NCI-H510A treated with DMSO at 0.1 percent for 48 hours (cell line): ENCODE measurements around the gene CREB3.

Source experiments
- DNase-seq: peaks from one replicate; lab custom pipeline; 2025; lab: John Stamatoyannopoulos, UW

Gene CREB3

DNA sequence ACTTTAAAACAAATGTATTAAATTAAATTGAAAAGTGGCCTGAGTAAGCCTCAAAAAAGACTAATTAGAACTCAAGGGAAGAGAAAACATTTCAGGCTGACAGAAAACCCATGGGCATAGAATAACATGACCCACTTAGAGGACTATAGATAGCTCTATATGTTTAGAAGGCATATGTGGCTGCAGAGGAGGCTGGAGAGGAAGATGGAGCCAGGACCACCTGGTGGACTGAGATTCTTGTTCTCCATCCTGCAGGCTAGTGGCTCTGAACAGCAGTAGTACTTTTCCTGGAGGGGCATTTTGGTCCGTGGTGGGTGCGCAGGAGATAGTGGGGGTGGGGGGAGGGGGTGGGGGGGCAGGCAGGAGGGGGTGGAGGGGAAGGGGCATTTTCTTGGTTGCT, 48.6 kb downstream of the CREB3 start:
- DNase-seq, result no peak

DNA sequence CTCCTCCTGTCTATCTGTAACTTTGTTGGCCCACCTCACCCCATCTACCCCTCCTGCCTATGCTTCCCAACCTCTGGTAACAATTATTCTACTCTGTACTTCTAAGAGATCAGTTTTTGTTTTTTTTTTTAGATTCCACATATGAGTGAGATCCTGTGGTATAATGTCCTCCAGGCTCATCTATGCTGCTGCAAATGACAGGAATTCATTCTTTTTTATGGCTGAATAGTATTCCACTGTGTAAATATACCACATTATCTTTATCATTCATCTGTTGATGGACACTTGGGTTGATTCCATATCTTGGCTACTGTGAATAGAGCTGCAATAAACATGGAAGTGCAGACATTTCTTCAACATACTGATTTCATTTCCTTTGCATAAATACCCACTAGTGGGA, 51.0 kb downstream of the CREB3 start:
- DNase-seq, result no peak
